GM18519 (cell line): ENCODE results near the gene ARL2BP.

Experiments used
- ATAC-seq: cut with Tn5 transposase; IDR thresholded peaks from one replicate; pipeline ENCODE4 v1.9.1; 2021; ENCODE audit warnings: mild to moderate bottlenecking, moderate library complexity; ENCODE audit not compliant: unreplicated experiment, low FRiP score

ARL2BP gene

DNA sequence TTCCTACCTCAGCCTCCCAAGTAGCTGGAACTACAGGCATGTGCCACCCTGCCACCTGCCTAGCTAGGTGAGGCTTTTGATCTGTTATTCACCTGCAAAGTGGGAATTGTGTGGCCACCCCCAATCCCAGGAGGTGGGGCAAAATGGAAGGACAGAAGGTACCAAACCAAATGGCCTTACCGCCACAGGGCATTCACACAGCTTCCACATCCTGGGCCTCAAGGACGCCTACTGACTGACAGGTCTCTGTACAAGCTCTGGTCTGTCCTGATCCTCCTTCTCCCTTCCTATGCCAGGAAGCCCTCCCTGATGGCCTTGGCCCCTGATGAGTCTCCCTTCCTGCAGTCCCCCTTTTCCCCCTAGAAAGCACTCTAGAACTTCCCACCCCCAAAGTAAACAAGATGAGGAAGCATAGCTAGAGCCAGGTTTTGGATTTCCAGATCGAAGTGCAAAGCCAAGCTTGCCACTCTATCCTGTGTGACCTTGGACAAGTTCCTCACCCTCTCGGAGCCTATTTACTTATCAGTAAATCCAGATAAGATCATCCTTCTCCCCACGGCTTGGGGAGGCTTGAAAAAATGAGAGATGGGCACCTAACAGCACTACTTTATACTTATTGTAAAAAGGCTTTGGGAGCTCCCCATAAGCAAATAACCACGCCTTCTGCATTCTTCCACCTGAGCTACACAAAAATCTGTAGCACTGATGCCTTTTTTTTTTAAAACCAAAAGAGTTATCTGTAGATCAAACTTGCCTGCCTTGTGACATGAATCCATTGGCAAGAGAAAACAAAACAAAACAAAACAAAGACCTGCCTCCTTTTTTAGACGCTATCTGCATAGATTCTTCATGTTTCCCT, 35.0 kb downstream of the ARL2BP start:
- no peak for ATAC-seq

DNA sequence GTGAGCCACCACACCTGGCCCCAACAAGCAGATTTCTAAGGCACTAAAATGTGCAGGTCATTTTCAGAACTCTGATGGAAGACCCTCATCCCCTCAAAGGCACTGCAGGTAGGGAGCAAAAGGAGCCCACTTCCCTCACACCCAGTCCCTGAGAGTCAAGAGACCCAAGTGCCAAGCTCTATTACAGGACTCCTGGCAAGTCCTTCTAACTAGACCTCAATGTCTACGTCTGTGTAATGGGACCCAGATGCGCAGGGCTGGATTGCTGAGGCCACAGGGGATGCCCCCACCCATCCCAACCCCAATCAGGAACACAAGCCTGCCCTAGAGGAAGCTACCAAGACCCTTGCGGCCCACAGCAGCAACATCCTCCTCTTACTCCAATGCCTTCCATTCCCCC, 36.7 kb downstream of the ARL2BP start:
- ATAC-seq, result no peak

DNA sequence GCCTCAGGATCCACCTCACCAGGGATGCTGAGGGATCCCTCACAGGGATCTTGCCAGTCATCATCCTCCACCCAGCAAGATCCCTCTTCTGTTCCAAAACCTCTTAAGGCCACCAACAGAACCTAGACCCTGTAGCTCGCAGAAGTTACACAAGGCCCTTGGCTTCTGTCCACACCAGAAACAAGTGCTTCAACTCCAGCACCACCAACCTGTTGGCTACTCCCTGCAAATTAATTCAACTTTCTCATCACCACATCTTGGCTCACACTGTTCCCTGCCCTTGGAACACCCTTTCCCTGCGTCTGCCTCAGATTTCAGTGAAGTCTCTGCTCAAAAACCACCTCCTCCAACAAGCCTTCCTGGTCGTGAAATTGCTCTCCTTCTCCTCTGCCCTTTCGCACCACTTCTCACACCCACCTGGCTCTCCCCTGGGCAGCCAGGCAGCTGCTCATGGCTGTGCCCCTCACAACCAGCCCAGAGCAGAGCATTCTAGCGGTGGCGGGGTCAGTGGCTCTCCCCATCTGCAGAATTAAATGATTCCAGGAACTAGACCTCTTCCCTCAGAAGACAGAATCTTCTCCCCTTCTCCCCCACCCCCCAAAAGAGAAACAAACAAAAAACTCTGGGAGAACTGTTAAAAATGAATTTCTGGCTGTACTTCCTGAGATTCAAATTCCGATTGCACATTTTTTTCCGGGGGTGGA, 37.6 kb downstream of the ARL2BP start:
- ATAC-seq, result no peak

DNA sequence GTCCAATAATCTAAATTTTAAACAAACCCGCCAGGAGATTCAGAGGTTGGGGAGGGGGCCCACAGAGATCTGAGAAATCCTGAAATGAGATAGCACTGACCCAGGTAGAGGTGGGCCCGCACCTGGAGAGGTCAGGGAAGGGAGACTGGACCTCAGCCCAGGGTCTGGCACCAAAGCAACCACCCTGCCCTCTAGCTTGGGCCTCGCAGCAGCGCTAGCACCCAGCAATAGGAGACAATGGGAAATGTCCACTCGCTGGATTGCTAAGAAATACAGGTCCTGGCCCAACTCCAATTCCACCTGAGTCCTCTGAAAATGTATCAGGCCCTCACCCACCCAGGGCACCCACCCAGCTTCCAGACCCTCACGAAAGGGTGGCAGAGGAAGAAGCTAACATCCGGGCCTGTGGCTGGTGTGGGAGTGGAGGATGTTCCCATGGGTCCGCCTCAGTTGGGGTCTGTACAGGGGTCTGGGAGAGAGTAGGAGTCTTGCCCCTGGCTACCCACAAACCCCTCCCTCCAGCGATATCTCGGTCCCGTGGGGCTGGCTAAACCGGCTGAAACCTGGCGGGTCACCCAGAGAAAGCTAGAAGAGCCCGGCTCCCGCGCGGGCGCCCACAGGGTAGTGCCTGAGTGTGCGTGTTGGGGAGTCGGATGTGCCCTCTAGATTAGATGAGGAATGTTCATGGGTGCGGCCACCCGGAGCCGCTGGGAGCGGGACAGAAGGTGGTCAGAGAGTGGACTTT, 38.3 kb downstream of the ARL2BP start:
- ATAC-seq, result no peak

DNA sequence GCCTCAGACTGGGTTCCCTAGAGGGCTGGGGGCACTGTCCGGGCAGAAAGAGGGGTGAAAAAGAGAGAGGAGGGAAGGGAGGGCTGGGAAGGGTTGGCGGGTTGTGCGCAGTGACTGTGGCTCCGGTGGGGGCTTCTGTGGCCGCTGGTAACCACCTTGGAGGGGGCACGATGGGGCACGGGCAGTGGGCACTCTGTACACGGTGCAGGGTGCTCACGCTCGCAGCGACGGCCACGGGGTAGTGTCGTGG, 38.8 kb downstream of the ARL2BP start:
- ATAC-seq, result no peak

DNA sequence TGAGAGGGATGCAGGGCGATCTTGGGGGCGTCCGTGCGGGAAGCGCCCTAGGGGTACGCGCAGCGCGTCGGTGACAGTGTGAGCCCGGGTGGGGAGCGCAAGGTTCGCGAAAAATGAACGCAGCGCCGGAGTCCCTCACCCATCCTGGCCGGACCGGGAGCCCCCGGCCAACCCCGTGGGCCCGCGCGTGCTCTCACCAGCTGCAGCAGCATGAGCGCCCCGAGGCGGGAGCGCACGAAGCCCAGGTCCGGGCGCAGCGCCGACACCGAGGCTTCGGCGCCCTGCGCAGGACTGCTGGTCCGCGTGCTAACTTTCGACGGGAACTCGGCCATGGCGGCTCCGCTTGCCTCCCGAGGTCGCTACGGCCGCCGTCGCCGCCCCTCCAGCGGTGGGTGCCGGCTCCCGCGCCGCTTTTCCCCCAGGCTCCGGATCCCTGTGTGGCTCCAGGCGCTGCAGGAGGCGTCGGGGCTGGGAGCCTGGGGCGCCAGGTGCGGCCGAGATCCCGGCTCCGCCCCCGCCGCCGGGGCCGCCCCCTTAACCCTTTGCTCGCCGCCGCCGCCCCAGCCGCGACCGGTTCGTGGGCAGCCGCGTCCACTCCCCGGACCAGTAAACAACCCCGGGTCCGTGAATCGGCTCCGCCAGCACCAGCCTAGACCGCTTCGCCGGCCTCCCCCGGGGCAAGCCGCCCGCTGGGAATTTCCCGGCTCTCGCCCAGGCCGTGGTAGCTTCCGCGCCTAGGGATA, 39.3 kb downstream of the ARL2BP start, which contains the start of gene PLLP:
Gene PLLP, minus strand, starts transcription at position 464 of the 743 bp plus-strand sequence. Its CDS starts 132 bp downstream, at position 332.
- no peak for ATAC-seq

DNA sequence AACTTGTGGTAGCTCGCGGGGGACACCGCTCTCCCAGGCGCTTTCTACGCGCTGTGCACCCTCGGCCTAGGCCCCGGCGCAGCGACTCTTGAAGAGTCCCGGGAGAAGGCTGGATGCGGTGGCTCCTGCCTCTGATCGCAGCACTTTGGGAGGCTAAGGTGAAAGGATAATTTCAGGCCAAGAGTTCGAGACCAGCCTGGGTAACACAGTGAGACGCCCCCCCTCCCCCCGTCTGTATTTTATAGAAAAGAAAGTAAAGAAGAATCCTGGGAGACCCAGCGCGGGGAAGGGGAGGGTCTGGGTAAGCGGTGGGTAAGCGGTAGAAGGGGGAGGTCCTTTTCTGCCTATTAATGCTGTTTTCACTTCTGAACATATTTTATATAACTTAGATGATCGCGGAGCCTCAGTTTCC, 39.9 kb downstream of the ARL2BP start:
- ATAC-seq, result no peak

DNA sequence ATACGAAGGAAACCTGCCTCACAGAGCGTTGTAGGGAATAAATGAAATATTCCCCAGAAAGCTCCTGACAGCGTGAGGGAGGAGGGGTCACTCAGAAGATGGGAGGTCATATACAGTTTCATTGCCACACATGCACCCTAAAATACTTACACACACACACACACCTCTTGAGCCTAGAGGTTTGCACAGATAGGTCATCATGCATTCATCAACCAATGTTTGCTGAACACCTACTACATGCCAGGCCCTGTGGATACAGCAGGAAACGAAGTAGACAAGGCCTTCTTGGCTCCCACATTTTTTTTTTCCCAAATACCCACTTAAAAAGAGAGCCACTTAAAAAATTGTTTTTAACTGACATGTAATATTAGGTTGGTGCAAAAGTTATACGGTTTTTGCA, 40.3 kb downstream of the ARL2BP start:
- ATAC-seq, result no peak

DNA sequence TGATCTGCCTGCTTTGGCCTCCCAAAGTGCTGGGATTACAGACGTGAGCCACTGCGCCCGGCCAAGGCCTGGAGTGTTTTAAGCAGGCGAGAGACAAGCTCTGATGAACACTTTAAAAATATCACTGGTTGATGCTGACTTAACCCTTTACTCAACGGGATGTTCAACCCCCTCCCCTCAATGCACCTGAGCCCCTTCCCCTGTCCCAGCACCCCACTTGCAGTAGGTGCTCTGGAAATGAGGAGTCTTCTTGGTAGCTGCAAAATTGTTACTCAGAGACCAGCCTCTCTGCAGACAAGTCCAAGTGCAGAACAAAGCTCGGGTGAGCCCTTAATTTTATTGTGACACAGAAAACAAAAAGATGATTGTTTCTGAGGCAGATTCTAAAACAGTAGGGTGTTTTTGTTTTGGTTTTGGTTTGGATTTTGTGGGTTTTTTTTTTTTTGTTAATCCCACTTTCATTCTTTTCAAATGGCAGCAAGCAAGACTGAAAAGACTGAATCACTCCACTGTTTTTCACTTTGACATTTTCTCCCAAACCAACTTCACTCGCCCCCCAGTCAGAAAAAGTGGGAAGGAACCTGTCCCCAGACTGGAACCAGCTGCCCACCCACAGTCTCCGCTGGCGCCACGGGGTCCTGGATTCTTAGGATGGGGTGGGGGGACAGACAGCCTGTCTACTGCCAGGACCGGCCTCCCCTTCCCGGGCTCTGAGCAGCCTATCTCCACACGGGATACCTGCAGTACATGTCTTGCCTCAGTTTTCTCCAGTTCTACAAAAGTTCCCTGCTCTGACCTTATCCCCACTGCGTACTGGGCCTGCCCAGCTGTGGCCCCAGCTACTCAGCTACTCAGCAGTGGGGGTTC, 44.6 kb downstream of the ARL2BP start:
- no peak for ATAC-seq

DNA sequence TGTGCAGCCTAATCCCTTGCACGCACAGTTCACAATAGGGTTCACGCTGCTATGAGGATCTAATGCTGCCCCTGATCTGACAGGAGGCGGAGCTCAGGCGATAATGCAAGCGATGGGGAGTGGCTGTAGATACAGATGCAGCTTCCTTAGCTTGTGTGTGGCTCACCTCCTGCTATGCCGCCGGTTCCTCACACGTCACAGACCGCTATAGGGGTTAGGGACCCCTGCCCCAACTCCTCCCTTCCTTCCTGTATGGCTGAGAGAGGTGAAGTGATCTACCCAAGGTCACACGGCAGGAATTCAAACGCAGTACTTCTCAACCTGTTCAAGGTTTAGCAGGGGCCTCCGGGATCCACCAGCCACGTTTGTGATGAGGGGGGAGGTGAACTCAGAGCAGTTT, 52.8 kb downstream of the ARL2BP start:
- ATAC-seq, result no peak

DNA sequence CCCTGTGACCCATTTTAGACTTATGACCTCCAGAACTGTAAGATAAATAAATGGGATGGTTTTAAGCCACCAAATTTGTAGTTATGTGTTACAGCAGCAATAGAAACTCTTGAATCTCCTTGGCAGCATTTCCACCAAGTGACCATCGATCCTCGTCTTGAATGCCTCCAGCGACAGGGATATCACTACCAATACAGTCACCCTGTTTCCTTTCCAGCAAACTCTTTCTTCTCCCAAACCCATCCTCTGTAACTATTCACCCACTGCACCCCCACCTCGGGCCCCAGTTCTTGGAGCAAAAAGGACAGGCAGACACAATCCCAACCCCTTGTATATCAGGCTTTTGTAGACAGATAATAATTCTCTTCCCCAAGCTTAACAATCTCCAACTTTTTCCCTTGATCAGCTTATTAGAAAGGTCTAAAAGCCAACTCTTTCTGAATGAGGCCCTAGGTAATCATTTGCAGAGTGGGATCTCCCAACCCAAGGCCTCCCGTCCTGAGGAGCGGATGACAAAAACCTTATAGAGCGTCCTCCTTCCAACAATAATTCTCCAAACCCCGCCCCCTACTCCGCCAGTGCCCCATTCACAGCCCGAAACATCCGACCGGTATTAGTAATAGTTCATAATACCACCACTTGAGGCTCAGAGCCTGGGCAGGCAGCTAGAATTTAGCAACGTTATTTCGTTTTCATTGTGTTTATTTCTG, 54.1 kb downstream of the ARL2BP start:
- peak; percentile 20 for ATAC-seq

DNA sequence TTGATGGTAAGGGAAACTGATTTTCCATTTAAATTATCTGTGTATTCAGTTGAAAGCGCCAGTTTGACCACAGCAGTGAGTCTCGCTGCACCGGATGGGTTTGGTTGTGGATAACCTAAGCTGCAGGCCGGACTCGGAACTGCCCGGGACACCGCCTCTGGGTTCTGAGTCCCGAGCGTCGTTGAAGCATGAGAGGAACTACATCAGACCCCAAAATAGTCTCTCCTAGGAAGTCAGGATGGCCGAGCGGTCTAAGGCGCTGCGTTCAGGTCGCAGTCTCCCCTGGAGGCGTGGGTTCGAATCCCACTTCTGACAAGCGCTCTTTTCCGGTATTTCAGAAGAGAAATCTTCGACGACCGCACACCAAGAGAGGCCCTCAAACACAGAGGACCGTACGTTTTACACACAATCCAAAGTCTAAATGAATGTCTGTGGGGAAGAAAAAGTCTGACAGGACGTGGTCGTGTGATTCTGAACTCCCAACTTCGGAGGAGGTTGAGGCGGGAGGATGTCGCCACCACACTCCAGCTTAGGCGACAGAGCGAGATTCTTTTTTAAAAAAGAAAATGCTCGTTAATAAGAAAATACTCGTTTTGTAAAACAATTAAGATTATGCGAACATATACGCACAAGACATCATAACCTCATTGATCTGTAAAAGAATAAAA, 54.8 kb downstream of the ARL2BP start:
- peak; percentile 33 for ATAC-seq

DNA sequence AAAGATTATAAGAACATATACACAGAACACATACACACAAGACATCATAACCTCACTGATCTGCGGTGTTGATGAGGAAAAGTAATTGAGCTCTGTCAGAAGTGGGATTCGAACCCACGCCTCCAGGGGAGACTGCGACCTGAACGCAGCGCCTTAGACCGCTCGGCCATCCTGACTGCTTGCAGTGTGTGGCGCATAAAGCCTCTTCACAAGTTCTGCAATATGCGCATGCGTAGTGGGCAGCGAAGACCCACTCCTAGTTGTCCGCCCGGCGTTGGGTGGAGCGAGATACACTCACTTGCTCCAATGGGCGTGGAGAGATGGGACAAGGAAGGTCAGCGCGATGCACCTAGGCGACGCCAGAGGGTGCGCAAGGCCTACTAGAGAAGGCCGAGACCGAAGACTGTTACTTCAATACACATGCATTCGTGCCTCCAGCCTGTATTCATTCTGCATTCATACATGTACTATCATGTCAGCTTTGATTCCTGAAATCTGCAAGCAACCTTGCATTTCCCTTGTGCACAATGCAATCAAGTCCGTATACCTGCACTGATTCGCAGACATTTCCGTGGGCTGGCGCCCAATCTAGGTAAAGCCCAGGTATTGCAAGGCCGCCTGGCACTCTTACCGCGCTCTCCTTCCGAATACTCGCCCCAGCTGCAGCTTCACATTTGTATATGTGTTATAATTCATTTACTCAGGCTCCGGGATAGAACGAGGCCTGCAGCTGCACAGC, 55.5 kb downstream of the ARL2BP start:
- peak; percentile 77 for ATAC-seq

DNA sequence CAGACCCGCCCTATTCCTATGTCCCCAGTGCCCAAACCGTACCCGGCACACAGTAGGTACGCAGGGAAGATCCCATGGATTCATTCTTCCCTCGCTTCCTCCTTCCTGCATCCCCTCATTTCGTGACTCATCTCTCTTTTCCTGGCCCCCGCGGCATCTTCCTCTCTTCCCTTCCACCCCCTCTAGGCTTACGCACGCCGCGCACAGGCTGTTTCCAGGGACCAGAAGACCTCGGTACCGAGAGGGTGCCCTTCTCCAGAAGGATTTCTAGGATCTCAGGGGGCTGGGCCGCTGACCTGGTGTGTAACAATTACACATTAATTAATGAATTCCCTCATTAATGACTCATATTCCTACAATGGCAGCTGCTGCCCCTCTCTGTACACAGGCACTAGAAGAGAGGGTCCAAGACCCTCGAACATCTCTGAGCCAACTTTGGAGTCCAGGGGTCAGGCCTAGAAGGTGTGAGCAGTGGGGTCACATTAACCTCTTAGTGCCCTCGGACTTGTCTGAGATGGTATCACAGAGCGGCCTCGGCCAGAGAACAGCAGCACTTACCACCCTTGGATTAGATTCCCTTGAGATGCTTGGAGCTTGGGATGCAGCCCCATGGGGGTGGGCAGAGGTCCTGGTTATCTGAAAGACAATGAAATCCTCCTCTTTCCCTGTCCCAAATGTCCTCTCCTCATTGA, 56.2 kb downstream of the ARL2BP start:
- no peak for ATAC-seq
